MM.1S (cell line): ENCODE measurements around the gene MRE11.
A peak's percentile ranks its signal among the peaks of the same experiment; 100 is the strongest.

Source experiments
- DNase-seq: peaks from one replicate; pipeline ENCODE4 v3.0.0-alpha.2; 2015
- H2AFZ ChIP-seq: fragments of 300-600 bp; sonication (generic); 2 replicates; pipeline ENCODE4 v1.6.0; 2016; ENCODE audit warnings: antibody characterized with exemption, low read length
- H3F3A ChIP-seq: fragments of 300-600 bp; sonication (generic); 2 replicates; pipeline ENCODE4 v1.6.1; 2016; ENCODE audit warnings: mild to moderate bottlenecking, antibody characterized with exemption, low read length, moderate library complexity, mixed read lengths; ENCODE audit not compliant: insufficient read depth
- H3K27ac ChIP-seq: fragments of 300-600 bp; sonication (generic); 2 replicates; pipeline ENCODE4 v1.5.1; 2016; ENCODE audit warnings: mild to moderate bottlenecking, low read length
- H3K27me3 ChIP-seq: fragments of 300-600 bp; sonication (generic); replicated peaks from 2 replicates; pipeline ENCODE4 v1.6.0; 2016; ENCODE audit warnings: low read length; ENCODE audit not compliant: insufficient read depth
- H3K36me3 ChIP-seq: fragments of 300-600 bp; sonication (generic); replicated peaks from 2 replicates; pipeline ENCODE4 v1.6.1; 2016; ENCODE audit warnings: mild to moderate bottlenecking, low read length, mixed read lengths; ENCODE audit not compliant: insufficient read depth
- H3K4me1 ChIP-seq: fragments of 300-600 bp; sonication (generic); 2 replicates; pipeline ENCODE4 v1.6.1; 2016; ENCODE audit warnings: low read length, mixed read lengths
- H3K4me2 ChIP-seq: fragments of 300-600 bp; sonication (generic); 2 replicates; pipeline ENCODE4 v1.6.0; 2016; ENCODE audit warnings: low read depth, low read length
- H3K4me3 ChIP-seq: fragments of 300-600 bp; sonication (generic); 2 replicates; pipeline ENCODE4 v1.5.1; 2016; ENCODE audit warnings: low read length, mixed read lengths
- H3K79me2 ChIP-seq: fragments of 300-600 bp; sonication (generic); 2 replicates; pipeline ENCODE4 v1.6.1; 2016; ENCODE audit warnings: mixed run types, low read length, mixed read lengths
- H3K9ac ChIP-seq: fragments of 300-600 bp; sonication (generic); 2 replicates; pipeline ENCODE4 v1.6.1; 2016; ENCODE audit warnings: low read length, mixed read lengths
- H3K9me2 ChIP-seq: fragments of 300-600 bp; sonication (generic); replicated peaks from 2 replicates; pipeline ENCODE4 v1.6.1; 2016; ENCODE audit warnings: mild to moderate bottlenecking, low read length, mixed read lengths; ENCODE audit not compliant: insufficient read depth
- H3K9me3 ChIP-seq: fragments of 300-600 bp; sonication (generic); replicated peaks from 2 replicates; pipeline ENCODE4 v1.6.1; 2016; ENCODE audit warnings: mild to moderate bottlenecking, low read length, mixed read lengths; ENCODE audit not compliant: insufficient read depth
- H4K20me1 ChIP-seq: fragments of 300-600 bp; sonication (generic); 2 replicates; pipeline ENCODE4 v1.6.1; 2016; ENCODE audit warnings: mild to moderate bottlenecking, low read length, moderate library complexity, mixed read lengths; ENCODE audit not compliant: insufficient read depth
- EZH2 ChIP-seq: fragments of 300-600 bp; sonication (generic); optimal IDR thresholded peaks from 2 replicates; pipeline ENCODE3; 2017; ENCODE audit warnings: low read depth, mild to moderate bottlenecking, antibody characterized with exemption, low read length, mixed read lengths
- EZH2phosphoT487 ChIP-seq: fragments of 300-600 bp; sonication (generic); IDR thresholded peaks from 2 replicates; pipeline ENCODE4 v1.6.1; 2018; ENCODE audit warnings: antibody characterized with exemption, low read length
- TF ChIP-seq, protein P1 (sequence below): fragments of 300-600 bp; sonication (generic); IDR thresholded peaks from 2 replicates; pipeline ENCODE4 v1.5.1; 2016; ENCODE audit warnings: antibody characterized with exemption, low read length, mixed read lengths

Gene MRE11

GRCh38 chr11:94500181-94500580, 6.5 kb upstream of the MRE11 start:
- Histone ChIP-seq H3K27me3 (no peaks in the 10 kb centered on the region), H3K9me2 (no peaks in the 10 kb centered on the region), H3K9ac (no peak overlapping the region), H4K20me1 (no peaks in the 10 kb centered on the region), H3K27ac (no peak overlapping the region), H2AFZ (no peak overlapping the region), H3K4me3 (no peak overlapping the region), H3F3A (no peaks in the 10 kb centered on the region), H3K9me3 (no peaks in the 10 kb centered on the region), H3K79me2 (peaks cover 8% of the 10 kb centered on the region), H3K4me1 (no peaks in the 10 kb centered on the region), H3K36me3 (no peaks in the 10 kb centered on the region; the same call in 1 of the 2 replicates), H3K4me2 (no peak overlapping the region)
- TF ChIP-seq EZH2: no peak
- no peak for TF ChIP-seq EZH2phosphoT487
- TF ChIP-seq, protein P1, sequence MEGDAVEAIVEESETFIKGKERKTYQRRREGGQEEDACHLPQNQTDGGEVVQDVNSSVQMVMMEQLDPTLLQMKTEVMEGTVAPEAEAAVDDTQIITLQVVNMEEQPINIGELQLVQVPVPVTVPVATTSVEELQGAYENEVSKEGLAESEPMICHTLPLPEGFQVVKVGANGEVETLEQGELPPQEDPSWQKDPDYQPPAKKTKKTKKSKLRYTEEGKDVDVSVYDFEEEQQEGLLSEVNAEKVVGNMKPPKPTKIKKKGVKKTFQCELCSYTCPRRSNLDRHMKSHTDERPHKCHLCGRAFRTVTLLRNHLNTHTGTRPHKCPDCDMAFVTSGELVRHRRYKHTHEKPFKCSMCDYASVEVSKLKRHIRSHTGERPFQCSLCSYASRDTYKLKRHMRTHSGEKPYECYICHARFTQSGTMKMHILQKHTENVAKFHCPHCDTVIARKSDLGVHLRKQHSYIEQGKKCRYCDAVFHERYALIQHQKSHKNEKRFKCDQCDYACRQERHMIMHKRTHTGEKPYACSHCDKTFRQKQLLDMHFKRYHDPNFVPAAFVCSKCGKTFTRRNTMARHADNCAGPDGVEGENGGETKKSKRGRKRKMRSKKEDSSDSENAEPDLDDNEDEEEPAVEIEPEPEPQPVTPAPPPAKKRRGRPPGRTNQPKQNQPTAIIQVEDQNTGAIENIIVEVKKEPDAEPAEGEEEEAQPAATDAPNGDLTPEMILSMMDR: no peak
- no peak for DNase-seq

- H3K9ac ChIP-seq: peak overlapping the region; percentile 95
- peak overlapping the region; percentile 60 for H3K4me2 ChIP-seq
- H3K9me3 ChIP-seq: no peaks in the 10 kb centered on the region
- no peaks in the 10 kb centered on the region for H3K9me2 ChIP-seq
- H2AFZ ChIP-seq: peak overlapping the region; percentile 64
- peaks cover 12% of the 10 kb centered on the region; the same call in 1 of the 2 replicates for H3K4me1 ChIP-seq
- H3F3A ChIP-seq: no peaks in the 10 kb centered on the region
- peak overlapping the region; percentile 81 for H3K4me3 ChIP-seq
- H3K36me3 ChIP-seq: peaks cover 3% of the 10 kb centered on the region; the same call in 1 of the 2 replicates
- peaks cover 55% of the 10 kb centered on the region for H3K79me2 ChIP-seq
- H3K27me3 ChIP-seq: no peaks in the 10 kb centered on the region
- H3K27ac ChIP-seq: peak overlapping the region; percentile 70; the same call in 1 of the 2 replicates
- no peak for DNase-seq
- H4K20me1 ChIP-seq: no peaks in the 10 kb centered on the region
- TF ChIP-seq EZH2 (no peak), EZH2phosphoT487 (no peak)
- TF ChIP-seq, protein P1: no peak
These were observed 559 bp upstream of the MRE11 start for GRCh38 chr11:94494126-94494680.

GRCh38 chr11:94486068-94486467, 7.6 kb downstream of the MRE11 start:
- peaks cover 7% of the 10 kb centered on the region for H3K79me2 ChIP-seq
- H3K36me3 ChIP-seq: peaks cover 7% of the 10 kb centered on the region; the same call in 1 of the 2 replicates

More at GRCh38 chr11:94486068-94486467, 7.6 kb downstream of the MRE11 start:
- H4K20me1 ChIP-seq: no peaks in the 10 kb centered on the region
- no peak overlapping the region for H3K4me3 ChIP-seq
- no peaks in the 10 kb centered on the region for H3K27me3 ChIP-seq
- no peak overlapping the region for H3K9ac ChIP-seq
- no peak for TF ChIP-seq EZH2
- TF ChIP-seq EZH2phosphoT487: no peak
- TF ChIP-seq, protein P1: no peak
- H3K4me2 ChIP-seq: no peak overlapping the region
- H3K4me1 ChIP-seq: no peaks in the 10 kb centered on the region
- H2AFZ ChIP-seq: no peak overlapping the region
- no peaks in the 10 kb centered on the region for H3F3A ChIP-seq
- no peaks in the 10 kb centered on the region for H3K9me3 ChIP-seq
- no peak overlapping the region for H3K27ac ChIP-seq
- H3K9me2 ChIP-seq: no peaks in the 10 kb centered on the region
- DNase-seq: no peak
